DMS 273 treated with DMSO at 0.1 percent for 48 hours (cell line): ENCODE results near the gene SUPT6H.

Source experiments
- DNase-seq: peaks from one replicate; lab custom pipeline; 2025; lab: John Stamatoyannopoulos, UW

SUPT6H gene

DNA sequence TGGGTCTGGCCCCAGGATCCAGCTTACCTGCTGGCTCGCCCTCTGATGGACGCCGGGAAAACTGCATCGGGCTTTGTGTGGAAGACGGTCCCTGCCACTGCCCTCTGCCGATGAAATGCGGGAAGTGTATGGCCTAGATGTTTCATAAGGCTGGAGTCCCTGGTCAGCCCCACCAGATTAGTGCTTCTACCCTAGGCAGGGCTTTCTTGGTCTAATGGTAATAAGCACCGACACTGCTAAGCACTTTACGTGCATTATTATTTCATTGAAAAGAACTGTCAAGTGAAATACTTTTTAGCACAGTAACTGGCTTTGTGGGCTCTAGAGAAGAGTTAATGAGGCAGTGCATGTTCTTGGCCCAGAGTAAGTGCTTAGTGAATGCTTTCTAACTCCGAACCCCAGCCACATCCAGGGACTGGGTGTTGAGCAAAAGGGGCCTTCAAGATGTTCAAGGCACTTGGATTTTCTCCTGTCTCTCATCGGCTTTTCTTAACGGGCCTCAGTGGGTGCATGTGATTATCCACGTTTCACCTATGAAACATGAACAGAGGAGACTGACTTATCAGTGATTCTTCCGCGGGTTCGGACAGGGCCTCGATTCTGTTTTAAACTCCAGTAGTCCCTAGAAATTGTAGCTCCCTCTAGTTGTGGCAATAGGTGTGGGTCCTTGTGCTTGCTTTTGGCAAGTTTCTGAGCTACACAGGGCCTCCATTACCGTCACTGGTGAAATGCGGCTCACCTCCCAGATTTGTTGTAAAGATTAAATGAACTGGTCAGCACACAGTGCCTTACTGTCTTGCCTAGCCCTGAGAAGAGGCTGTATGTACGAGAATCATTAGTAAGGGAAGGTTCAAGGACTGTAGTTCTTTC lies 88.4 kb downstream of the SUPT6H start:
- DNase-seq = peak; percentile 79

DNA sequence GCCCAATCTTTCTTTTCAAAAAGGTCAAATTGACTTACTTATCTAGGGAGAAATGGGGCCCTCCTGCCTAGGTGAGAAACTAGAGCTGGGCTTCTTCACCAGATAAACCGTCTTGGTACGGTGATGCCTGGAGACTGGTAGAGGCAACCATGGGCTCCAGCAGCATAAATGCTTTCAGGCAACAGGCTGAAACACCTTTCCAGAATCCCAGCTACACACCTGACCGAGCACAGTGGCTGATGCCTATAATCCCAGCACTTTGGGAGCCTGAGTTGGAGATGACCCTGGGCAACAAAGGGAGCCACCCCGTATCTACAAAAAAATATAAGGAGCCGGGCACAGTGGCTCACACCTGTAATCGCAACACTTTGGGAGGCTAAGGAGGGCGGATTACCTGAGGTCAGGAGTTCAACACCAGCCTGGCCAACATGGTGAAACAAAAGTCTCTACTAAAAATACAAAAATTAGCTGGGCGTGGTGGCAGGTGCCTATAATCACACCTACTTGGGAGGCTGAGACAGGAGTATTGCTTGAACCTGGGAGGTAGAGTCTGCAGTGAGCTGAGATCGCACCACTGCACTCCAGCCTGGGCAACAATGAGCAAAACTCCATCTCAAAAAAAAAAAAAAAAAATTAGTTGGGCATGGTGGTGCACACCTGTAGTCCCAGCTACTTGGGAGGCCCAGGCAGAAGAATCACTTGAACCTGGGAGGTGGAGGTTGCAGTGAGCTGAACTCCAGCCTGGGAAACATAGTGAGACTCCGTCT lies 89.8 kb downstream of the SUPT6H start:
- no peak for DNase-seq
